ENCODE measurements around the gene EFCC1. TPM values are rescaled to one million over a fixed set of nuclear protein-coding genes. Genes with fewer than 3 reads are reported as not detected.
"Not testable (repeated sequence)": the region's sequence is repeated elsewhere in the genome, so short reads cannot be mapped to it uniquely, and the experiment has no call there.

EFCC1 gene
- total RNA-seq, 1 donor from 2014 or later = 1.5 TPM

DNA sequence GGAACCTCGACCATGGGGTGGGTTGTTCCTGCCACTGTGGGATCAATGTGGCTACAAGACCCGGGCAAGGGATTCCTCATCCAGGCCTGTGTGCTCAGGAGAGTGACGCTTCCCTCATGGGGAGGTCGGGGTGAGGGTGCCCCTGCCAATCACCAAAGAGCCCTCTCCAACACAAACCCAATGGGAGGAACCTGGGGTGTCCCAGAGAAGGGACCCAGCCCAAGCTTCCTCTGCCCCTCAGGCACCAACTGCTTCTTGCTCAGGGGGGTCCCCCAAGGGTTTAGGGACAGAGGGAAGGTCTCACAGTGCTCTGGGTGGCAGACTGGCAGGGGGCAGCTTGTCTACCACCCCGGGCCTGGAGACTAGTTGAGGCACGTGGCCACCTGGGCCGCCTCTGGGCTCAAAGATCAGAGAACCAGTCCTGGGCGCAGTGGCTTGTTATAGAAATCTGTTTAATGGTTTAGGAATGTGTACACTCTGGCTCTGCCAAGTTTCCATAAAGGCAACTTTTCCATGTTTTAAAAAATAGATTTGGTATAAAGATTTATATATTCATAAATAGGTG is 86.1 kb downstream of the EFCC1 start:
- TF ChIP-seq CTCF (IDR thresholded peaks at IDR 0.05; ENCODE audit: borderline replicate concordance) = no peak
- peaks cover 12% of the 10 kb centered on the region for H3K4me1 ChIP-seq
- H3K36me3 ChIP-seq = peaks cover 10% of the 10 kb centered on the region
- peak; percentile 45 for DNase-seq
- H3K27ac ChIP-seq (replicated peaks) = peak overlapping the region; percentile 74
- no peak overlapping the region for H3K4me3 ChIP-seq
- no peaks in the 10 kb centered on the region for H3K9me3 ChIP-seq (replicated peaks)
- intact Hi-C loops (cut with micrococcal nuclease) = no loop called here
- no peaks in the 10 kb centered on the region for H3K27me3 ChIP-seq (ENCODE audit: low read depth)

DNA sequence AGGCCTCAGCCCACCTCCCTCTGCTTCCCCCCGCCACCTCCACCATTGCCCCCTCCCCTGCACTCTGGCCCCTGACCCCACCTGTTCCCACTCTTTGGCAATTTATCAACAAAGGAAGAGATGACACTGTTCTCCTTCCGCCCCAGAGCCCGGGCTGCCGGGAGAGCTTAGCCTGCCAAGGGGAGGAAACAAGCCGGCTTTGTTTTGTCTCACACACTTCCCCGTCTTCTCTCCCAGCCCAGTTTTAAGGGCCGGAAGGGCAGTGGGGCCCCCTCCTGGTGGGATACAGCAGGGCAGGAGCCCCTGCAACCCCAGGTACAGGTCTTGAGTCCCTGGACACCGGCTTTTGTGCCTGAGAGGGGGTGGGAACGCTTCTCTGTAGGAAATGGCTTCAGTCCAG is 86.8 kb downstream of the EFCC1 start:
- peak overlapping the region; percentile 74 for H3K27ac ChIP-seq (replicated peaks)
- H3K9me3 ChIP-seq (replicated peaks); H3K27me3 ChIP-seq (ENCODE audit: low read depth); intact Hi-C loops (cut with micrococcal nuclease); H3K4me3 ChIP-seq: not testable (repeated sequence)
- H3K36me3 ChIP-seq = peaks cover 14% of the 10 kb centered on the region
- peak; percentile 29 for DNase-seq
- peaks cover 12% of the 10 kb centered on the region for H3K4me1 ChIP-seq

- H3K4me3 ChIP-seq; DNase-seq; H3K27me3 ChIP-seq (ENCODE audit: low read depth); H3K9me3 ChIP-seq (replicated peaks); intact Hi-C loops (cut with micrococcal nuclease); H3K27ac ChIP-seq (replicated peaks): not testable (repeated sequence)
- H3K4me1 ChIP-seq = peaks cover 12% of the 10 kb centered on the region
- peaks cover 19% of the 10 kb centered on the region for H3K36me3 ChIP-seq
Observed at GRCh38 chr3:129088312-129088711, 87.2 kb downstream of the EFCC1 start.

Other genes starting within 250 kb of the EFCC1 start
- gene ACAD9, start 121.7 kb upstream of the EFCC1 start, total RNA-seq = 35.9 TPM
- gene CFAP92, start 7.2 kb upstream of the EFCC1 start, total RNA-seq = 0.25 TPM
- gene GP9, start 59.5 kb downstream of the EFCC1 start, total RNA-seq = not detected
- 3.3 TPM for gene RAB43, start 120.5 kb downstream of the EFCC1 start, total RNA-seq
- gene ISY1, start 159.8 kb downstream of the EFCC1 start, total RNA-seq = 21.3 TPM
- gene CNBP, start 182.6 kb downstream of the EFCC1 start, total RNA-seq = 490 TPM
- 86.1 TPM for gene COPG1, start 248.3 kb downstream of the EFCC1 start, total RNA-seq